Kidney (tissue), 14 donors: Measurements from ENCODE around the gene NSUN3. TPM values are rescaled to one million over a fixed set of nuclear protein-coding genes. Genes with fewer than 3 reads are reported as not detected.

Experiments
- DNase-seq, 5 donors: peaks; one replicate each; pipeline ENCODE4 v3.0.0-alpha.2; 2013 to 2020
- FAIRE-seq: peaks from 2 replicates; lab custom pipeline; 2012; peaks lifted over from hg19 to GRCh38; lab: Jason Lieb, UNC
- H3K27ac ChIP-seq, 2 donors: one replicate each; pipeline ENCODE4 v1.7.0; 2013; ENCODE audit warnings: low read depth in 2 of 2, low read length in 2 of 2, inconsistent platforms in 1 of 2
- H3K27me3 ChIP-seq: one replicate; pipeline ENCODE4 v1.7.1; 2013; ENCODE audit warnings: low read length, inconsistent platforms; ENCODE audit not compliant: control insufficient read depth, insufficient read depth
- H3K36me3 ChIP-seq, 3 donors: one replicate each; pipeline versions ENCODE4 v1.7.0 to v1.7.1; 2013; ENCODE audit warnings: low read length in 3 of 3, control low read depth in 1 of 3, inconsistent platforms in 1 of 3; ENCODE audit not compliant: insufficient read depth in 3 of 3, control insufficient read depth in 2 of 3
- H3K4me1 ChIP-seq, 3 donors: one replicate each; pipeline versions ENCODE4 v1.7.0 to v1.7.1; 2013; ENCODE audit warnings: low read length in 3 of 3, inconsistent platforms in 1 of 3, low read depth in 1 of 3; ENCODE audit not compliant: control insufficient read depth in 2 of 3, insufficient read depth in 2 of 3
- H3K4me3 ChIP-seq, 3 donors: one replicate each; pipeline versions ENCODE4 v1.7.0 to v1.8.1; 2013; ENCODE audit warnings: low read length in 3 of 3, control low read depth in 1 of 3, inconsistent platforms in 1 of 3
- H3K9ac ChIP-seq, 3 donors: one replicate each; pipeline versions ENCODE4 v1.7.0 to v1.7.1; 2013; ENCODE audit warnings: low read length in 3 of 3, control low read depth in 1 of 3, inconsistent platforms in 1 of 3
- H3K9me3 ChIP-seq, 3 donors: one replicate each; pipeline versions ENCODE4 v1.7.0 to v1.7.1; 2013; ENCODE audit warnings: low read length in 3 of 3, control low read depth in 1 of 3, inconsistent platforms in 1 of 3; ENCODE audit not compliant: control insufficient read depth in 2 of 3, insufficient read depth in 1 of 3
- CTCF ChIP-seq: IDR thresholded peaks from 3 replicates; pipeline ENCODE4 v1.5.1; 2012; ENCODE audit warnings: mild to moderate bottlenecking, moderate library complexity, borderline replicate concordance; ENCODE audit not compliant: insufficient read depth; ENCODE audit errors: extremely low read depth
- intact Hi-C: fragments of 100-400 bp; cut with DNase I; formaldehyde crosslinking; loops from one replicate; pipeline ENCODE4 v1.11.1; 2022
- polyA plus RNA-seq: library from polyadenylated mRNA; stranded (reverse); fragments of 350-450 nt; fragmentation: Illumina TruSeq; extraction: RNeasy Lipid Tissue Mini Kit (QIAGEN cat#74804); gene quantifications from one replicate; pipeline ENCODE4 v1.2.3, GENCODE V29; 2014; ENCODE audit warnings: low read depth, low replicate concordance; ENCODE audit not compliant: insufficient read depth
- total RNA-seq: library from RNA; stranded (reverse); fragmentation: NEBNext Ultra II Directional; extraction: Animal tissue kit (Norgen Biotek cat#: 25700); gene quantifications from one replicate; pipeline ENCODE4 v1.2.1, GENCODE V29; 2021
- donor health status: control.
- donor health status: control.
- donor health status: control.
- donor health status: control.
- donor health status: control.
- donor health status: DM: yes; HTN: yes; CAD: no.
- donor health status: Normal renal cell carcinoma (clear cell type).

NSUN3 gene
- total and polyA plus RNA-seq, 2 donors from 2014 or later = 6.5 to 16.3 TPM

GRCh38 chr3:94020293-94020692 lies 42.6 kb upstream of the NSUN3 start:
- intact Hi-C loops = no loop called here
- H3K36me3 ChIP-seq = no peaks in the 10 kb centered on the region
- no peak overlapping the region for H3K4me3 ChIP-seq
- H3K4me1 ChIP-seq = no peaks in the 10 kb centered on the region
- FAIRE-seq = no peak
- no peak for TF ChIP-seq CTCF
- no peaks in the 10 kb centered on the region for H3K27me3 ChIP-seq
- no peaks in the 10 kb centered on the region for H3K9me3 ChIP-seq
- no peak for DNase-seq
- no peak overlapping the region for H3K9ac ChIP-seq
- no peak overlapping the region for H3K27ac ChIP-seq

GRCh38 chr3:94024385-94024784 lies 38.5 kb upstream of the NSUN3 start:
- no peak for TF ChIP-seq CTCF
- FAIRE-seq (no peak), DNase-seq (no peak)
- Histone ChIP-seq H3K27me3 (no peaks in the 10 kb centered on the region), H3K4me1 (no peaks in the 10 kb centered on the region), H3K27ac (no peak overlapping the region), H3K36me3 (no peaks in the 10 kb centered on the region), H3K9me3 (no peaks in the 10 kb centered on the region), H3K4me3 (no peak overlapping the region), H3K9ac (no peak overlapping the region)
- intact Hi-C loops = no loop called here

- Histone ChIP-seq H3K27ac (no peak overlapping the region), H3K4me3 (no peak overlapping the region), H3K36me3 (no peaks in the 10 kb centered on the region), H3K9ac (no peak overlapping the region), H3K27me3 (no peaks in the 10 kb centered on the region), H3K9me3 (no peaks in the 10 kb centered on the region), H3K4me1 (no peaks in the 10 kb centered on the region)
- DNase-seq = no peak
- TF ChIP-seq CTCF = no peak
- intact Hi-C loops = no loop called here
- FAIRE-seq = no peak
Measured at GRCh38 chr3:94026623-94027022, 36.2 kb upstream of the NSUN3 start.
